ENCODE measurements around the gene WDR4.

DNA sequence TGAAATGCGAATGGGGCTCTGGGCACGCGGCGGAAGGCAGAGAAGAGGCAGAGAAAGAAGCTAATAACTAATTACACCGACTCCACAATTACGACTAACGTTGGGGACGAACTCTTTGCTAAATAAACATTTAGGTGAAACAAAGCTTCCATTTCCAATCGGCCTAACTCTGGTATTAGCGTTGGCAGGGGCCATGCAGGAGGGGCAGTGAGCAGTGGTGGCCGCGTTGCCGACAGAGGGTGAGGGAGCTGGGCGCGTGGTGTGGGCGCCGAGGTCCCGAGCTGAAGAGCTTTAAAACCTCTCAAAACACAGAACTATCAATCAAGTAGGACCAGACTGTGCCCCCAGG is 13.2 kb upstream of the WDR4 start:
- TF ChIP-seq POLR2A (IDR thresholded peaks at IDR 0.05) (no peak), POLR2AphosphoS5 (IDR thresholded peaks at IDR 0.05) (no peak)
- TF ChIP-seq, protein P1, sequence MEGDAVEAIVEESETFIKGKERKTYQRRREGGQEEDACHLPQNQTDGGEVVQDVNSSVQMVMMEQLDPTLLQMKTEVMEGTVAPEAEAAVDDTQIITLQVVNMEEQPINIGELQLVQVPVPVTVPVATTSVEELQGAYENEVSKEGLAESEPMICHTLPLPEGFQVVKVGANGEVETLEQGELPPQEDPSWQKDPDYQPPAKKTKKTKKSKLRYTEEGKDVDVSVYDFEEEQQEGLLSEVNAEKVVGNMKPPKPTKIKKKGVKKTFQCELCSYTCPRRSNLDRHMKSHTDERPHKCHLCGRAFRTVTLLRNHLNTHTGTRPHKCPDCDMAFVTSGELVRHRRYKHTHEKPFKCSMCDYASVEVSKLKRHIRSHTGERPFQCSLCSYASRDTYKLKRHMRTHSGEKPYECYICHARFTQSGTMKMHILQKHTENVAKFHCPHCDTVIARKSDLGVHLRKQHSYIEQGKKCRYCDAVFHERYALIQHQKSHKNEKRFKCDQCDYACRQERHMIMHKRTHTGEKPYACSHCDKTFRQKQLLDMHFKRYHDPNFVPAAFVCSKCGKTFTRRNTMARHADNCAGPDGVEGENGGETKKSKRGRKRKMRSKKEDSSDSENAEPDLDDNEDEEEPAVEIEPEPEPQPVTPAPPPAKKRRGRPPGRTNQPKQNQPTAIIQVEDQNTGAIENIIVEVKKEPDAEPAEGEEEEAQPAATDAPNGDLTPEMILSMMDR (IDR thresholded peaks at IDR 0.05), result no peak
